ENCODE results near the gene TTC9.
"Not testable (repeated sequence)": the region's sequence is repeated elsewhere in the genome, so short reads cannot be mapped to it uniquely, and the experiment has no call there.

The TTC9 gene

GRCh38 chr14:70698288-70698687, 56.6 kb downstream of the TTC9 start:
- H3K4me3 ChIP-seq (ENCODE audit: low read depth in 1 of 5, low read length in 5 of 5): no peak overlapping the region
- no peak overlapping the region for H3K27ac ChIP-seq (ENCODE audit: low read depth, low read length)
- H3K9ac ChIP-seq (ENCODE audit: low read length in 5 of 5): no peak overlapping the region
- H3K36me3 ChIP-seq (ENCODE audit: control insufficient read depth in 5 of 5, insufficient read depth in 5 of 5, low read length in 5 of 5): no peaks in the 10 kb centered on the region
- no peaks in the 10 kb centered on the region for H3K9me3 ChIP-seq (ENCODE audit: control insufficient read depth in 5 of 5, low read length in 5 of 5)
- no peaks in the 10 kb centered on the region for H3K27me3 ChIP-seq (ENCODE audit: control insufficient read depth in 5 of 5, insufficient read depth in 4 of 5, low read length in 5 of 5)
- H3K4me1 ChIP-seq (ENCODE audit: control insufficient read depth in 5 of 5, insufficient read depth in 5 of 5, low read length in 5 of 5): peaks cover 2 to 25% (median 11%) of the 10 kb centered on the region in 5 donors

GRCh38 chr14:70699646-70700045, 57.9 kb downstream of the TTC9 start:
- H3K9ac ChIP-seq (ENCODE audit: low read length in 5 of 5): no peak overlapping the region
- no peaks in the 10 kb centered on the region for H3K27me3 ChIP-seq (ENCODE audit: control insufficient read depth in 5 of 5, insufficient read depth in 4 of 5, low read length in 5 of 5)

DNA sequence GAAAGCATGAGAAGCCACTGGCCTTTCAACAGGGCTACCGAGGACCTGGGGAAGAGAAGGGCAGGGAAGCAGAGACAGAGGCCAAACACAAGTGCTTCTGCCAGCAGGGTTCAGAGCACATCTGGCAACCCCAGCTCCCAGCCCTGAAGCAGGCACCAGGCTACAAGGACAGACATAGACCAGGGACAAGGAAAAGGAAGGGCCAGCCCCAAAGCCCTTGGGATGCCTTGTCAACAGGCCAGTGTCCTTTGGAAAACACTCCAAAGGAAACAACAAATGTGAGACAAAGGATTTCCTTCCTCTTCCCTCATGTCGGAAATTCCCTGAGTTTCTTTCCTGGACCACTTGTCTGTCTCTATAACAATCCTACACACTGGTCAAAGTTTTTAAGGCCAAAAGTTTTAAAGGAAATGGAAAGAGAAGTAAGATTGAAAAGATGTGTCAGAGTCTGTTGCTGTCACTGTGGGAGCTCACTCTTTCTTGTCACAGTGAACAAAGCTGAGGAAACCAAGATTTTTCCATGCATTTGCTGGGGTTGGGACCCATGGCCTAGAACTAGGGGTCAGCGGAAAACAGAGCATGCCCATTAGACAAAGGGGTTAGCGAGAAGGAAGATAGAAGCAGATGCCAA, 59.4 kb downstream of the TTC9 start:
- Histone ChIP-seq H3K9ac (ENCODE audit: low read length in 5 of 5) (no peak overlapping the region), H3K27me3 (ENCODE audit: control insufficient read depth in 5 of 5, insufficient read depth in 4 of 5, low read length in 5 of 5) (peaks cover 0 to 4% (median 0%) of the 10 kb centered on the region in 5 donors), H3K36me3 (ENCODE audit: control insufficient read depth in 5 of 5, insufficient read depth in 5 of 5, low read length in 5 of 5) (no peaks in the 10 kb centered on the region), H3K4me1 (ENCODE audit: control insufficient read depth in 5 of 5, insufficient read depth in 5 of 5, low read length in 5 of 5) (peaks cover 2 to 25% (median 11%) of the 10 kb centered on the region in 5 donors), H3K4me3 (ENCODE audit: low read depth in 1 of 5, low read length in 5 of 5) (no peak overlapping the region), H3K27ac (ENCODE audit: low read depth, low read length) (no peak overlapping the region), H3K9me3 (ENCODE audit: control insufficient read depth in 5 of 5, low read length in 5 of 5) (no peaks in the 10 kb centered on the region)

More at GRCh38 chr14:70699646-70700045, 57.9 kb downstream of the TTC9 start:
- H3K4me3 ChIP-seq (ENCODE audit: low read depth in 1 of 5, low read length in 5 of 5): no peak overlapping the region
- H3K9me3 ChIP-seq (ENCODE audit: control insufficient read depth in 5 of 5, low read length in 5 of 5): no peaks in the 10 kb centered on the region
- H3K36me3 ChIP-seq (ENCODE audit: control insufficient read depth in 5 of 5, insufficient read depth in 5 of 5, low read length in 5 of 5): no peaks in the 10 kb centered on the region
- no peak overlapping the region for H3K27ac ChIP-seq (ENCODE audit: low read depth, low read length)
- peaks cover 2 to 25% (median 11%) of the 10 kb centered on the region in 5 donors for H3K4me1 ChIP-seq (ENCODE audit: control insufficient read depth in 5 of 5, insufficient read depth in 5 of 5, low read length in 5 of 5)

- H3K36me3 ChIP-seq (ENCODE audit: control insufficient read depth in 5 of 5, insufficient read depth in 5 of 5, low read length in 5 of 5): no peaks in the 10 kb centered on the region
- no peak overlapping the region for H3K4me3 ChIP-seq (ENCODE audit: low read depth in 1 of 5, low read length in 5 of 5)
- H3K27ac ChIP-seq (ENCODE audit: low read depth, low read length): no peak overlapping the region
- no peak overlapping the region for H3K9ac ChIP-seq (ENCODE audit: low read length in 5 of 5)
- peaks cover 0 to 6% (median 0%) of the 10 kb centered on the region in 5 donors for H3K27me3 ChIP-seq (ENCODE audit: control insufficient read depth in 5 of 5, insufficient read depth in 4 of 5, low read length in 5 of 5)
- peaks cover 2 to 25% (median 11%) of the 10 kb centered on the region in 5 donors for H3K4me1 ChIP-seq (ENCODE audit: control insufficient read depth in 5 of 5, insufficient read depth in 5 of 5, low read length in 5 of 5)
- no peaks in the 10 kb centered on the region for H3K9me3 ChIP-seq (ENCODE audit: control insufficient read depth in 5 of 5, low read length in 5 of 5)
Observed at GRCh38 chr14:70701610-70702009, 59.9 kb downstream of the TTC9 start.

DNA sequence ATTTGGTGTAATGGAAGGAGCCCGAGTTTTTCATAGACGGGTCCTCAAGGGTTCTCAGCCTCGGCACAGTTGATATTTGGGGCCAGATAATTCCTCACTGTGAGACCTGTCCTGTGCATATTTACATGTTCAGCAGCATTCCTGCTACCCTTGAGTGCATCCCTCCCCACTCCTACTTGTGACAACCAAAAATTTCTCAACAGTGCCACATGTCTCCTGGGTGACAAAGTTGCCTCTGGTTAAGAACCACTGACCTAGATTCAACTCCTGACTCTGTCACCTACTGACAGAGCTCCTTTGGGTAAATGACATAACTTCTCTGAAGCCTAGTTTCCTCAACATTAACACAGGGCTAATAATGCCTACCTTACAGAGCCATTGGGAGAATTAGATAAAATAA, 60.4 kb downstream of the TTC9 start:
- no peak overlapping the region for H3K27ac ChIP-seq (ENCODE audit: low read depth, low read length)
- no peaks in the 10 kb centered on the region for H3K36me3 ChIP-seq (ENCODE audit: control insufficient read depth in 5 of 5, insufficient read depth in 5 of 5, low read length in 5 of 5)
- peaks cover 0 to 6% (median 0%) of the 10 kb centered on the region in 5 donors for H3K27me3 ChIP-seq (ENCODE audit: control insufficient read depth in 5 of 5, insufficient read depth in 4 of 5, low read length in 5 of 5)
- H3K4me3 ChIP-seq (ENCODE audit: low read depth in 1 of 5, low read length in 5 of 5): no peak overlapping the region
- H3K9me3 ChIP-seq (ENCODE audit: control insufficient read depth in 5 of 5, low read length in 5 of 5): no peaks in the 10 kb centered on the region
- peaks cover 2 to 25% (median 11%) of the 10 kb centered on the region in 5 donors for H3K4me1 ChIP-seq (ENCODE audit: control insufficient read depth in 5 of 5, insufficient read depth in 5 of 5, low read length in 5 of 5)
- H3K9ac ChIP-seq (ENCODE audit: low read length in 5 of 5): no peak overlapping the region

DNA sequence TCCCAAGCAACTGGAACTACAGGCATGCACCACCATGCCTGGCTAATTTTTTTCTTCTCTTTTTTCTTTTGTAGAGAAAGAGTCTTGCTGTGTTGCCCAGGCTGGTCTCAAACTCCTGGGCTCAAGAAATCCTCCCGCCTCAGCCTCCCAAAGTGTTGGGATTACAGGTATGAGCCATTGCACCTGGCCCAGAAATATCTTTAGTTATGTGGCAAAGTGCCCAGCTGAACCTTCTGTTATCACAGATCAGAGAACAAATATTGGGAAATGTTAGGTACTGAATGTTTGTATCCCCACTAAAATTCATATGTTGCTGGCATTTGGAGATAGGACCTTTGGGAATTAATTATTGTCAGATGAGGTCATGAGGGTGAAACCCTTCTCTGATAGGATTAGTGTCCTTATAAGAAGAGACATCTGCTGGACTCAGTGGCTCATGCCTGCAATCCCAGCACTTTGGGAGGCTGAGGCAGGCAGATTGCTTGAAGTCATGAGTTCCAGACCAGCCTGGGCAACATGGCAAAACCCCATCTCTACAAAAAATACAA, 62.0 kb downstream of the TTC9 start:
- H3K4me1 ChIP-seq (ENCODE audit: control insufficient read depth in 5 of 5, insufficient read depth in 5 of 5, low read length in 5 of 5): peaks cover 0 to 18% (median 2%) of the 10 kb centered on the region in 5 donors
- H3K4me3 ChIP-seq (ENCODE audit: low read depth in 1 of 5, low read length in 5 of 5); H3K36me3 ChIP-seq (ENCODE audit: control insufficient read depth in 5 of 5, insufficient read depth in 5 of 5, low read length in 5 of 5); H3K9ac ChIP-seq (ENCODE audit: low read length in 5 of 5); H3K27ac ChIP-seq (ENCODE audit: low read depth, low read length); H3K27me3 ChIP-seq (ENCODE audit: control insufficient read depth in 5 of 5, insufficient read depth in 4 of 5, low read length in 5 of 5); H3K9me3 ChIP-seq (ENCODE audit: control insufficient read depth in 5 of 5, low read length in 5 of 5): not testable (repeated sequence)

- H3K27me3 ChIP-seq (ENCODE audit: control insufficient read depth in 5 of 5, insufficient read depth in 4 of 5, low read length in 5 of 5): peaks cover 0 to 8% (median 0%) of the 10 kb centered on the region in 5 donors
- H3K9ac ChIP-seq (ENCODE audit: low read length in 5 of 5): no peak overlapping the region
- H3K27ac ChIP-seq (ENCODE audit: low read depth, low read length): no peak overlapping the region
- peaks cover 0 to 16% (median 2%) of the 10 kb centered on the region in 5 donors for H3K4me1 ChIP-seq (ENCODE audit: control insufficient read depth in 5 of 5, insufficient read depth in 5 of 5, low read length in 5 of 5)
- no peaks in the 10 kb centered on the region for H3K36me3 ChIP-seq (ENCODE audit: control insufficient read depth in 5 of 5, insufficient read depth in 5 of 5, low read length in 5 of 5)
- H3K9me3 ChIP-seq (ENCODE audit: control insufficient read depth in 5 of 5, low read length in 5 of 5): no peaks in the 10 kb centered on the region
- no peak overlapping the region for H3K4me3 ChIP-seq (ENCODE audit: low read depth in 1 of 5, low read length in 5 of 5)
Observed at GRCh38 chr14:70704960-70705359, 63.2 kb downstream of the TTC9 start.

DNA sequence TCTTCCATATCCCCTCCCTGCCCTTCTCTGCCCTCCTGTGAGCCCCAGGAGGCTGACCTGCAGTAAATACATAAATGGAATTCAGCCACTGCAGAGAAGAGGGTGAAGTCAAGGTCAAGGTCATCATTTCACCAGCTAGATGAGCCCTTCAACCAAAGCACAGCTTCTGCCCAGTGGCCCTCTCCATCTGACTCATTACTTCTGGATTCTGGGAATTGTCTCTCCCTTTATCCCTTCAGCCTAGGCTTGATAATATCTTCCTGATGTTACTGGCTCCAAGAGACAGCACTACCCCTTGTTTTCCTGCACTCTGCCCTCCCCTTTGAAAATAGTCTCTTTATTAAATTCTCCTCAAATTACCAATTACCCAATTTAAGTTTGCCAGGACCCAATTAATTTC, 64.5 kb downstream of the TTC9 start:
- Histone ChIP-seq H3K9me3 (ENCODE audit: control insufficient read depth in 5 of 5, low read length in 5 of 5) (no peaks in the 10 kb centered on the region), H3K36me3 (ENCODE audit: control insufficient read depth in 5 of 5, insufficient read depth in 5 of 5, low read length in 5 of 5) (no peaks in the 10 kb centered on the region), H3K9ac (ENCODE audit: low read length in 5 of 5) (no peak overlapping the region), H3K27me3 (ENCODE audit: control insufficient read depth in 5 of 5, insufficient read depth in 4 of 5, low read length in 5 of 5) (peaks cover 0 to 8% (median 0%) of the 10 kb centered on the region in 5 donors), H3K4me3 (ENCODE audit: low read depth in 1 of 5, low read length in 5 of 5) (no peak overlapping the region), H3K27ac (ENCODE audit: low read depth, low read length) (no peak overlapping the region), H3K4me1 (ENCODE audit: control insufficient read depth in 5 of 5, insufficient read depth in 5 of 5, low read length in 5 of 5) (peaks cover 0 to 10% (median 0%) of the 10 kb centered on the region in 5 donors)

DNA sequence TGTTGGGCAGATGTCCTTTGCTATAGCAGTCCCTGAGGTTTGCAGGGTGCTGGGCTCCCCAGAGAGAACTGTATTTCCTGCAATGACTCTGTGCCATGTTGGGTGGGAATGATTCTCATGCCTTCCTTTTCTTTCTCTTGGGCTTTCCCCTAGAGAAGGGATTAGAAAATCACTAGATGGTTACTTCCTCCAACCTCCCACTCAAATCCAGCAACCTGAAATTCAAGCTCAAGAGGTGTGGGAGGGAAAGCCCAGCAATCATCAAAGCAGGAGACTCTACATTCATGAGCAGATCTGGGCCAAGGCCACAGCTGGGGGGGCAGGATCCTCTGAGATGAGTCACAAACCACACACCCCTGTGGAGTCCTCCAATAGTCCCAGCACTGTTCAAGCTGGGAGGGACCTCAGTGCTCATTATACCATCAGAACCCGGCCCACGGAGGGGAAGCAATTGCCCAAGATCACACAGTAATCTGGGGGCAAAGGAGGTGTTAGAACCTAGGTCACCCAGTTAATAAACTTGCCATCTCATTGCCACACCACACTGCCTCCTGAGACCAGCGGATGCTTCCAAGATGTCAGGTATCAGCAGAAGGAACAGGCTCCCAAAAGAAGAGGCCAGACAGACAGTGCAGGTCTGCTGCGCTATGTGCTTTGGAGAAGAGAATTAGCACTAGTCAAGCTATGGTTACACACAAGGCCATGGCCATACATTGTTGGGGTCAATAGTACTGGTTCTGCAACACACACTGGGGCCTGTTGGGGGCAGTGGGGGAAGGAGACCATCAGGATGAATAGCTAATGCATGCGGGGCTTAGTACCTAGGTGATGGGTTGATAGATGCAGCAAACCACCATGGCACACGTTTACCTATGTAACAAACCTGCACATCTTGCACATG, 65.7 kb downstream of the TTC9 start:
- Histone ChIP-seq H3K27me3 (ENCODE audit: control insufficient read depth in 5 of 5, insufficient read depth in 4 of 5, low read length in 5 of 5) (peaks cover 0 to 8% (median 0%) of the 10 kb centered on the region in 5 donors), H3K36me3 (ENCODE audit: control insufficient read depth in 5 of 5, insufficient read depth in 5 of 5, low read length in 5 of 5) (no peaks in the 10 kb centered on the region), H3K4me1 (ENCODE audit: control insufficient read depth in 5 of 5, insufficient read depth in 5 of 5, low read length in 5 of 5) (peaks cover 0 to 3% (median 0%) of the 10 kb centered on the region in 5 donors), H3K9me3 (ENCODE audit: control insufficient read depth in 5 of 5, low read length in 5 of 5) (no peaks in the 10 kb centered on the region), H3K27ac (ENCODE audit: low read depth, low read length) (no peak overlapping the region), H3K9ac (ENCODE audit: low read length in 5 of 5) (no peak overlapping the region), H3K4me3 (ENCODE audit: low read depth in 1 of 5, low read length in 5 of 5) (no peak overlapping the region)
